Skeletal muscle cell (primary cell): ENCODE measurements around the gene R3HDM2.

Experiments used
- DNase-seq: peaks from one replicate; pipeline ENCODE4 v3.0.0-alpha.2; 2010; ENCODE audit warnings: low read depth
- H3K4me3 ChIP-seq: 2 replicates; pipeline ENCODE4 v1.5.1; 2011; ENCODE audit warnings: low read depth, mild to moderate bottlenecking, control low read depth, low read length, moderate library complexity

The R3HDM2 gene

DNA sequence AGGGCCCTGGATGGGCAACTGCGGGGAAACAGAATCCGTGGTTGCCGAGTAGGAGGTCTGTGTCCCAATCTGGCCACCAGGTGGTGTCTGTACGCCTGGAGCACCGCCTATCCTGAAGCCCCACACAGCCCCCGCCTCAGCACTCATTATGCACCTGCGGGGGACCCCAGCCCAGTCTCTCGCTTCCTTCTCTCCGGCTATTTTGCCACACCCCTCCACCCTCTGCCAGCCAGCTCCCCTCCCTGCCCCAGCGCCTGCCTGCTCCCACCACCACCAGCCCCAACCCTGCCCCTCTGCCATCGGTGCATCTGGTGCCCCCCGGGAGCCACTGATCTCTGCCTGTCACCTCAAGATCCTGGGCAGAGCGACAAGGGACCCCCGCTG lies 216.5 kb downstream of the R3HDM2 start:
- no peak overlapping the region for H3K4me3 ChIP-seq
- no peak for DNase-seq

DNA sequence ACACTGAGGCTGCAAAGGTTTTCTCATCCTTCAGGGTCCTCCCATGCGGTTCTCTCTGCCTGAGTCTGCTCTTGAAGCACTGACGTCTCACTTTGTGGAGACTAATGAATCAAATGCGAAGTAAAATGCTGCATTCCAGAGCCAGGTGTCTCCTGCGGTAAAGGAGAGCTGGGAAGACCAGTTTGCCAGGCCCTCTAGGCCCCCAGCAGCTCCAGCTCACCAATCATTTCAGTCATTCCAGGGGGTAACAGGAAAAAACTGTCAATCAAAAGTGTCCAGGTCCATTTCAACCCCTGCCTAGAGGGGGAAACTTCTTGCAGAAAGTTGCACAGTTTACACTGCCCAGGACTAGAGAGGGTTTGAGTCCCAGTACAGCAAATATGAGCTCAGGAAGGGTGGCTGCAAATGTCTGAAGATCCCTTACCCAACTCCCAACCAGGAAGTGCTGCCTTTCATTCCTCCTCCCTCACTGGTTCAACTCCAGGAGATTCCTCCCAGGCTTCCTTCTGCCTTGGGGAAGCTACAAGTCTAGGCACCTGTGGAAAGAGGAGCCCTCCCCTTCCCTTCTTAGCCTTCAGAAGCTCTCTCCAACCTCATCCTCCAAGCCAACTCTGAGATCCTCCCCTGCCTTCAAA lies 217.0 kb downstream of the R3HDM2 start:
- no peak for DNase-seq
- H3K4me3 ChIP-seq: no peak overlapping the region

DNA sequence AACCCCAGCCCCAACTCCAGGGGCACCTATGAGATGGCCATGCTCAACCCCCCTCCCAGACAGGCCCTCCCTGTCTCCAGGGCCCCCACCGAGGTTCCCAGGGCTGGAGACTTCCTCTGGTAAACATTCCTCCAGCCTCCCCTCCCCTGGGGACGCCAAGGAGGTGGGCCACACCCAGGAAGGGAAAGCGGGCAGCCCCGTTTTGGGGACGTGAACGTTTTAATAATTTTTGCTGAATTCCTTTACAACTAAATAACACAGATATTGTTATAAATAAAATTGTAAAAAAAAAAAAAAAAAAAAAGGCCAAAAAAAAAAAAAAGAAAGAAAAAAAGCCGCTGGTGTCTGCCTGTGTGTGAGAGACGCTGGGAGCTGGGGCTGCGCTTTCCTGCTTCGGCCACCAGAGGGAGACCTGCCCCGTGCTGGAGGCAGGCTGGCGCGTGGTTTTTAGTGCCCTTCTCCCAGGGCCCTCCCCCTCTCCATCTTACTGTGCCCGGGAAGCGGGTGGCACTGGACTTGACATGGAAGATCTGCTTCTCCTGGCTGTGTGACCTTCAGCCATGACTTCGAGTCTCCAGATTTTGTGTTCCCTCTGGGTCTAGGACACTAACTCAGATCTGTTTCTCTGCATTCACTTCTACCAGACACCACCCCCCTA lies 217.7 kb downstream of the R3HDM2 start:
- no peak for DNase-seq
- H3K4me3 ChIP-seq: no peak overlapping the region

DNA sequence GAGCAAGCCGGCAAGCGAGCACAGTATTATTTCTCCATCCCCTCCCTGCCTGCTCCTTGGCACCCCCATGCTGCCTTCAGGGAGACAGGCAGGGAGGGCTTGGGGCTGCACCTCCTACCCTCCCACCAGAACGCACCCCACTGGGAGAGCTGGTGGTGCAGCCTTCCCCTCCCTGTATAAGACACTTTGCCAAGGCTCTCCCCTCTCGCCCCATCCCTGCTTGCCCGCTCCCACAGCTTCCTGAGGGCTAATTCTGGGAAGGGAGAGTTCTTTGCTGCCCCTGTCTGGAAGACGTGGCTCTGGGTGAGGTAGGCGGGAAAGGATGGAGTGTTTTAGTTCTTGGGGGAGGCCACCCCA lies 218.2 kb downstream of the R3HDM2 start:
- no peak overlapping the region for H3K4me3 ChIP-seq
- no peak for DNase-seq

DNA sequence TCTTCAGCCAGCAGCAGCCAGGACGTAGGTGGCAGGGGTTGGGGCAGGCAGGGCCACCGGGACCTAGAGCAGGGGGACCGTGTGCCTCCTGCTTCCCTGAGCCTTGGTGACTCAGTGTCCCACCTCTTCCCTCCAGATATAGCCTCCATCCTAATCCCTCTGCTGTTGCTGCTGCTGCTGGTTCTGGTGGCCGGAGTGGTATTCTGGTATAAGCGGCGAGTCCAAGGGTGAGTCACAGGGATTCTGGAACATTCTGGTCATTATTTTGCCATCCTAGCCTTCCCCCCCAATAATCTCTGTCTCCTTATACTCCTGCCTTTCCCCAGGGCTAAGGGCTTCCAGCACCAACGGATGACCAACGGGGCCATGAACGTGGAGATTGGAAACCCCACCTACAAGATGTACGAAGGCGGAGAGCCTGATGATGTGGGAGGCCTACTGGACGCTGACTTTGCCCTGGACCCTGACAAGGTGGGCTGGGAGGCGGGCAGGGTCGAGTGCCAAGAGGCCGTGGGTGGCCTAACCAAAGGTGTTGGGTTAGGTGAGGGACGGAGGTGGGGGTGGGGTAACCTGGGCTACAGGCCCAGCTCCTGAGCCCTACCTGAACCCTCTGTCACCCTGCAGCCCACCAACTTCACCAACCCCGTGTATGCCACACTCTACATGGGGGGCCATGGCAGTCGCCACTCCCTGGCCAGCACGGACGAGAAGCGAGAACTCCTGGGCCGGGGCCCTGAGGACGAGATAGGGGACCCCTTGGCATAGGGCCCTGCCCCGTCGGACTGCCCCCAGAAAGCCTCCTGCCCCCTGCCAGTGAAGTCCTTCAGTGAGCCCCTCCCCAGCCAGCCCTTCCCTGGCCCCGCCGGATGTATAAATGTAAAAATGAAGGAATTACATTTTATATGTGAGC lies 218.8 kb downstream of the R3HDM2 start:
- no peak overlapping the region for H3K4me3 ChIP-seq
- DNase-seq: no peak

DNA sequence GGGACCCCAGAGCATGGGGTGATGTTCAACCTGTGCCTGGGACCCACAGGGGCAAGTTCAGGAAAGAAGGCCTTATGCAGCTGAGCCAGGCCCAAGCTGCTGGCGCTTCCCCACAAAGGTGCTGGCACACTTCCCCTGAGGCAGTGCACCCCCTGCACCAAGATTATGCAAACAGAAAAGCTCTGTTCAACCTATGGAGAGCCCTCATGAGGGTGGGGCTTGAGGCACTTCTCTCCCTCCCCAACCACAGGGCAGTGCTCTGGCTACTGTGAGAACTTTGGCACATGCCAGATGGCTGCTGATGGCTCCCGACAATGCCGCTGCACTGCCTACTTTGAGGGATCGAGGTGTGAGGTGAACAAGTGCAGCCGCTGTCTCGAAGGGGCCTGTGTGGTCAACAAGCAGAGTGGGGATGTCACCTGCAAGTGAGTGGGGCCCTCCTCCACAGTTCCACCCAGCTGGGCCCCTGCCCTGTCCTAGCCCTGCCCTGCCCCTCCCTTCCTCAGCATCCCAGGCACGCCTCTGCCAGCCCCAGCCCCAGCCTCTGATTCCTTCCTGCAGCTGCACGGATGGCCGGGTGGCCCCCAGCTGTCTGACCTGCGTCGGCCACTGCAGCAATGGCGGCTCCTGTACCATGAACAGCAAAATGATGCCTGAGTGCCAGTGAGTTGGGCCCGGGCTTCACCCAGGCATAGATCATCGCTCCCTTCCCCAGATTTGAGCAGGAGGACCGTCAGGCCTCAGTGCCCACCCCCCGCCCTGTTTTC lies 219.7 kb downstream of the R3HDM2 start:
- H3K4me3 ChIP-seq: no peak overlapping the region
- DNase-seq: no peak

DNA sequence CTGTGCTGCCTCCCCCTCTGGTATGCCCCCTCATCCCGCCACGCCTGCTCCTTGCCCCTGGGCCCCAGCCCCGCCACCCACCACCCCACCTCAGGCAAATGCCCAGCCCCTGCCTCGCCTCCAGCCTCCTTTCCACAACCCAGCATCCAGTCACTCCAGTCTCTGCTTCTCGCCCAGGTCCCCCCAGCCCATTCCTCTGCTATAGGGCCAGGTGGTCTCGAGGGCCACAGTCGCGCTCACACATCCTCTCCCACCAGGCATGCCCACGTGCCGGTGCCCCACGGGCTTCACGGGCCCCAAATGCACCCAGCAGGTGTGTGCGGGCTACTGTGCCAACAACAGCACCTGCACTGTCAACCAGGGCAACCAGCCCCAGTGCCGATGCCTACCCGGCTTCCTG lies 220.4 kb downstream of the R3HDM2 start:
- DNase-seq: no peak
- H3K4me3 ChIP-seq: no peak overlapping the region

DNA sequence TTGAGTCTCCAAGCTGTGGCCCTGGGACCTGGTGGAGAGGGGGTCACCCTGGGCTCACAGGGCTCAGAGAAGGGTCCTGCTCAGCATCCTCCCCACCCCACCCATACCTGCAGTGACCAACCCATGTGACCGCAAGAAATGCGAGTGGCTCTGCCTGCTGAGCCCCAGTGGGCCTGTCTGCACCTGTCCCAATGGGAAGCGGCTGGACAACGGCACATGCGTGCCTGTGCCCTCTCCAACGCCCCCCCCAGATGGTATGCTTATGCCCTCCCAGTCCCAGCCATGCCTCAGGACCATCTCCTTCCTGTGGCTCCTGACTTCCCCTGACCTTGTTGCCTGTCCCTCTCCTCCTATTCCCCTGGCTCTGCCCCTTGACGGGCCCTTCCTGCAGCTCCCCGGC lies 220.9 kb downstream of the R3HDM2 start:
- DNase-seq: no peak
- H3K4me3 ChIP-seq: no peak overlapping the region

DNA sequence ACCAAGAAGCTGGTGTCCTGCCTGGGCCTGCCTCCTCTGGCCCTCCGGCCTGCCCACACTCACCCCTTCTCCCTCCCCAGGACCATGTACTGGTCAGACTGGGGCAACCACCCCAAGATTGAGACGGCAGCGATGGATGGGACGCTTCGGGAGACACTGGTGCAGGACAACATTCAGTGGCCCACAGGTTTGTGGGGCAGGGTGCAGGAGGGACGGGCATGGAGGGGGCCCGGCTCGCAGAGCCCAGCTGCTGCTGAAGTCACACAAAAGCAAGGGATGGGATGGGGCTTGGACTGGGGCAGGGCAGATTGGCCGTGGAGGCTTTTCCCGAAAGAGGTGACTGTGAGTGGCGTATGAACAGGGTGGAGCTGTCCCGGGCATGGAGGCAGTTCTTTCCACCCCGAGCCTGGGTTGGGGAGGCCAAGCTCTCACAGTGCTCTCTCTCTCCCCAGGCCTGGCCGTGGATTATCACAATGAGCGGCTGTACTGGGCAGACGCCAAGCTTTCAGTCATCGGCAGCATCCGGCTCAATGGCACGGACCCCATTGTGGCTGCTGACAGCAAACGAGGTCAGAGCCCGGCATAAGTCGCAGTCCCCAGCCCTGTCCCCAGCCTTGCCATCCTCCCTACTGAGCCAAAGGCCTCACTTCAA lies 222.1 kb downstream of the R3HDM2 start:
- no peak for DNase-seq
- H3K4me3 ChIP-seq: no peak overlapping the region

DNA sequence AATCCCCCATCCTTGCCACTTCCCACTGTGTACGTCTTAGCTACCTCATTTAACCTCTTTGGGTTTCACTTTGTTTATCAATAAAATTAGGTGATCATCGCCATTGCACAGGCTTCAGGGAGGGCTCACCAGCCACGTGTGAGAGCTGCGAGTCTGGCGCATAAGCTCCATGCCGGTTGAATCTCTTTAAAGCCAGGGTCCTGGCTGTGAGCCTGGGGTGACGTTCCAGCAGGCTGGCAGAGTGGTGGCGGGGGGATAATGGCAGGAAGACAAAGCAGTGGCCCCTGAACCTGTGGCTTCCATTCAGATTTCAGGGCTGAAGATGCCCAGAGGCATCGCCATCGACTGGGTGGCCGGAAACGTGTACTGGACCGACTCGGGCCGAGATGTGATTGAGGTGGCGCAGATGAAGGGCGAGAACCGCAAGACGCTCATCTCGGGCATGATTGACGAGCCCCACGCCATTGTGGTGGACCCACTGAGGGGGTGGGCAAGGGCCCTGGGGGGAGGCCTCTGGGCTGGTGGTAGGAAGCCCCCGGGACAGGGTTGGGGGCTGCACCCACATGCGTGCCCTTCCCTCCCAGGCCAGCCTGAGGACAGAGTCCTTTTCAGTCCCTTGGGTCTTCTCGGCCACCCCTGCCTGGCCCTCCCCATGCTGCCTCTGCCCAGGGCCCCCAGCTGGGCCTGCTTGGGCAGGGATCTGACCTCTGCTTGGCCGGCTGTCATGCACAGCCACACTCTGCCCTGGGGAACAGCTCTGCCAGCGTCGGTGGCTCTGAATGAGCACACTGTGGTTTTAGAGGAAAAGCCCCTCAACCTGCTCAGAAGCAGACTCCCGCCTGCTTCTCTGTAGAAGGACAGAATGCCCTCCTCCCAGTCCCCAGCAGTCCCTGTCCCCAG lies 222.9 kb downstream of the R3HDM2 start:
- no peak overlapping the region for H3K4me3 ChIP-seq
- DNase-seq: no peak

DNA sequence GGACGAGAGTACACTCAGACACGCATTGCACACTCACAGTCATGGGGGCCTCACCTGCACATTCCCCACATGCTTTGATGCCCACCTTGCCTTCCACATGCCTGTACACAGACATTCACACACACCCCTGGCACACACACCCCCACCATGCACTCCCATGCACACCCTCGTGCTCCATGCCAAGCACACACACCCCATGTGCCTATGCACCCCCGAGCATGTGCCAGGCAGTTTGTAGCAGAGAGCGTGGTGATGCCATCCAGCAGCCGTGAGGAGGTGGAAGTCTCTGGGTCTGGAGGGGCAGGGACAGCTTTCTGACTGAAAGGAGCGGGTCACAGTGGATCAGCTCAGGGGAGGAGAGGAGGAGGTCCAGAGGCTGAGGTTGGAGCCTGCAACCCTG lies 224.9 kb downstream of the R3HDM2 start:
- DNase-seq: no peak
- no peak overlapping the region for H3K4me3 ChIP-seq

DNA sequence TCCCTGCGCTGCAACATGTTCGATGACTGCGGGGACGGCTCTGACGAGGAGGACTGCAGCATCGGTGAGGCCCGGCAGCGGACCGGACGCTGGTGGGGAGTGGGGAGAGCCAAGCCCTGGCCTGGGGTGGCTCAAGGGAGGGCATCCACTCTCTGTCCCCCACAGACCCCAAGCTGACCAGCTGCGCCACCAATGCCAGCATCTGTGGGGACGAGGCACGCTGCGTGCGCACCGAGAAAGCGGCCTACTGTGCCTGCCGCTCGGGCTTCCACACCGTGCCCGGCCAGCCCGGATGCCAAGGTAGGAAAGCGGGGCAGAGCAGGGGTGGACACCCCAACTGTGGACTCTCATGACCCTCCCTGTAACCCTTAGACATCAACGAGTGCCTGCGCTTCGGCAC lies 225.7 kb downstream of the R3HDM2 start:
- no peak for DNase-seq
- no peak overlapping the region for H3K4me3 ChIP-seq

DNA sequence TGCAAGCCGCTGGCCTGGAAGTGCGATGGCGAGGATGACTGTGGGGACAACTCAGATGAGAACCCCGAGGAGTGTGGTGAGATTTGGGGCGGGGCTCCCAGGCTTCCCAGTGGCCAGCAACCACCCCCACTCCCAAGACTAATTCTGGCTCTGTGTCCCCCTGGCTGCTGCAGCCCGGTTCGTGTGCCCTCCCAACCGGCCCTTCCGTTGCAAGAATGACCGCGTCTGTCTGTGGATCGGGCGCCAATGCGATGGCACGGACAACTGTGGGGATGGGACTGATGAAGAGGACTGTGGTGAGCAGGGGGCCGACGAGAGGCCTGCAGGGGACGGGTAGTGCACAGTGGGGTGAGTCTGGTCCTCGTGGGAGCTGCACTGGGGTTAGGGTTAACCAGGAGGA lies 226.4 kb downstream of the R3HDM2 start:
- no peak overlapping the region for H3K4me3 ChIP-seq
- DNase-seq: no peak

DNA sequence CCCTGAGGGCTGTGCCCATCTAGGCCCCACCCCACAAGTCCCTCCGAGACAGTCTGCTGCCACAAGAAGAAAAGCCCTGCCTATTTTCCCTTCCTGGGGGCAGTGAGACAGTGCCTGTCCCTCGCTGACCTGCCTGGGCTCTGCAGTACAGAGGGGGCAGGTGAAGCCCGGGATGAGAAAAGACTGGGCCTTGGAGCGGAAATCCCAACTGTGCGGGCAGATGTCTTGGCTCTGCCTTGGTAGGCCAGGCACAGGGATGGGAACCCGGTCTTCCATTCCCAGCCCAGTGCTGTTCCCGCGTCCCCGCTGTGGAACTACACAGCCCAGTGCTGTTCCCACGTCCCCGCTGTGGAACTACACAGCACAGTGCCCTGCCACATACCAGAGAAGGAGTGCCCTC lies 227.1 kb downstream of the R3HDM2 start:
- H3K4me3 ChIP-seq: no peak overlapping the region
- DNase-seq: no peak
